Measurements from ENCODE around the gene RSPO4.
A peak's percentile ranks its signal among the peaks of the same experiment; 100 is the strongest.

RSPO4 gene

GRCh38 chr20:967796-968742 lies 34.0 kb downstream of the RSPO4 start:
- no peak for DNase-seq (ENCODE audit: low spot score)

- no peak for DNase-seq (ENCODE audit: low spot score)
Measured at GRCh38 chr20:965956-966355, 36.2 kb downstream of the RSPO4 start.

DNA sequence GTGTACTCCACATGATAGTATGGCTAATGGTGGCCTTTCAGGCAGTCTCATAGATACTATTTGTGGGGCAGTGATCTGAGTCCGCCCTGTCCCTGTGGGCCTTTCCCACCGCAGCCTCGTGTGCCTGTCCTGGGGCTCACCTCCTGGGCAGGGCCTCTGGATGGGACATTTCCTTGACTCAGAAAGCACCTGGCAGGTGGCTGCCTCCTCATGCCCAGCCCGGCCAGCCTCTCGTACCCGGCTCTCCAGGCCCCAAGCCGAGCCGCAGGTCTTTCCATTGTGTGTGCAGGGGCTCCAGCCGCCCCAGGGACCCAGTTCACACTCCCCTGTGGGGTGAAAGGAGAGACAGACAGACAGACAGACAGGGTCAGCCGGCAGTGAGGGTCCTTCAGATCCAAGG lies 38.3 kb downstream of the RSPO4 start:
- no peak for DNase-seq (ENCODE audit: low spot score)

GRCh38 chr20:962683-963082 lies 39.4 kb downstream of the RSPO4 start:
- DNase-seq (ENCODE audit: low spot score), result no peak

DNA sequence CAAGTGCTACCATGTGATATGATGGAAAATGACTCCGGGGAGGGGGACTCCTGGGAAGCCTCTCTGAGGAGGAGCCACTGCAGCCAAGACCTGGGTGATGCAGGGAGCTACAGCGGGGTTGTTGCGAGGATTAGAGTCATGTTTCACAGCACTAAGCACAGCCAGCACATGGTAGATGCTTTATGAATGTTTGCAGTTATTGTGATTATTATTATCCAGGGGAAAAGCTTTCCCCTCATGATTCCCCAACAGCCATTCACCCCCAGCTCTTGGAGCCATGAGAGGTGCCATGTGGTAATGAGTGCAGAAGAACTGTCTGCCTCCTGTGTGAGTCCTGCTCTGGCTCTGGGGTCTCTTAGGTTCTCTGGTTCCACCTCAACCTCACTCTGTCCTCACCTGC lies 39.9 kb downstream of the RSPO4 start:
- no peak for DNase-seq (ENCODE audit: low spot score)

DNA sequence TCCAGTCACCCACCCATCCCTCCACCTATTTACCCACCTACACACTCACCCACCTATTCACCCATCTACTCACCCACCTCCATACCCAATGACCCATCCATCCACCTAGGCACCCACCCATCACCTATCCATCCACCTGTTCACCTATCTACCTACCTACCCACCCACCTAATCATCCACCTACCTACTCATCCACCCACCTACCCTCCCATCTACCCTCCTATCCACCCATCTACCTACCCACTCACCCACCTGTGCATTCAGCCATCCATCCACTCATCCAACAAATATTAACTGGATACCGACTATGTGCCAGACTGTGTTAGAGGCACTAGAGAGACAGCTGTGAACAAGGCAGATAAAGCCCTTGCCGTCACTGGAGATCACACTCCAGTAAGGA lies 40.3 kb downstream of the RSPO4 start:
- DNase-seq (ENCODE audit: low spot score), result no peak

- DNase-seq (ENCODE audit: low spot score), result no peak
Measured at GRCh38 chr20:959996-960615, 42.0 kb downstream of the RSPO4 start.

GRCh38 chr20:958936-959815 lies 42.9 kb downstream of the RSPO4 start:
- no peak for DNase-seq (ENCODE audit: low spot score)

DNA sequence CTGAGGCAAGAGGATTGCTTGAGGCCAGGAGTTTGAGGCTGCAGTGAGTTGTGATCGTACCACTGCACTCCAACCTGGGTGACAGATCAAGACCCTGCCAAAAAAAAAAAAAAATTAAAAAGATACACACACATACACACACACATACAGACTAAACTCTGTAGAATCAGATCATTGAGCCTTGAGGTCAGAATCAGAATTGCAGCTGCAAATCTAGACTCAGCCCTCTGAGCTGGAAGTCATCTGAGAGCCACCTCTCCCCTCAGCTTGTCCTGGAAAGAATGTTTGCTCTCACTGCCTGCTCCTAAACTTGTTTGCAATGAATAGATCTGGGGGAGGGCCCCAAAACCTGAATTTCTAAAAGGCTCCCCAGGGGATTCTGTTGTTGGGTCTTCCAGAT lies 44.6 kb downstream of the RSPO4 start:
- DNase-seq (ENCODE audit: low spot score), result no peak

DNA sequence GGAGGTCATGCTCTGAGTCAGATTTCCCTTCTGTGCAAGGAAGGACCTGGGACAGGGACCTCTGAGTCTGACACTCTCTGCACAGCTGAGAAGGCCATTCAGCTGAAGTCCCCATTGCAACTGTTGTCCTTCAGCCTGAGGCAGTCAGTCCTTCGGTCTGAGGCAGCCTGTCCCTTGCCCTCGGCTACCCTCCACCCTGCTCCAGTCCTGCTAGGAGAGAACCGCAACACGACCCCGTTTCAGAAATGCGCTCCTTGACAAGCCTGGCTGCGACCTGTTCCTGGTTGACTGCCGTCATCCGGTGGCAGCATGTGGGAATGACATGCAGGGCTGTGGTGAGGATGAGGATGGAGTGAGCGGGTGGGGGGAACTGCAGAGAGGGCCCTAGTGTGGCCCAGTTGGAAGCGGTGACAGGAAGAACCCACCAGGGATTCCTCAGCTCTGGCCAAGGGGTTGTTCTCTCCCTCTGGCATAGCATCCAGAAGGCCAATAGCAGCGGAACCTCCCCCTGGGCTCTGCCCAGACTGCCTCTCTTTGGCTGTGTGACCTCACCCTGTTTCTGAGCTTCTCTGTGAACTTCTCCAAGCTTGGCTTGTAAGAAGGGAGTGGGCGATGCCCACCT lies 45.7 kb downstream of the RSPO4 start:
- peak; percentile 41 for DNase-seq (ENCODE audit: low spot score)

- no peak for DNase-seq (ENCODE audit: low spot score)
Measured at GRCh38 chr20:955656-956055, 46.5 kb downstream of the RSPO4 start.

GRCh38 chr20:955111-955510 lies 47.0 kb downstream of the RSPO4 start:
- DNase-seq (ENCODE audit: low spot score), result no peak

DNA sequence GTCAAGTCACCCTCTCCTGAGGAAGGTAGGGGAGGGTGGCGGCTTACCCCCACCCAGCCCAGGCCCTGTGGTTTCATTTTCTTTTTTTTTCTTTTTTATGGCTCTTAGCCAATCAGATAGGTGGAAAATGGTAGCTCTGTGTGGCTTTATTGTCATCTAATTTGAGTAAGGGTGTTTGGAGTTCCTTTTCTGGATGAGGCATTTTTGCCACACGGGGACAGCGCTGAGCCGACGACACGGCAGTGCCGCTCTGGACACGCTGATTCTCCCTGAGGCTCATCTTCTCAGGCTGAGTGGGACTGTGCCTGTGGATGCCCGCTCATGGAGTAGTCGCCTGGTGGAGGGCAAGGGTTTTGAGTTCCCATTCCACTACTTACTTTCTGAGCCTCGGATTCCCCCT lies 48.4 kb downstream of the RSPO4 start:
- DNase-seq (ENCODE audit: low spot score), result no peak

DNA sequence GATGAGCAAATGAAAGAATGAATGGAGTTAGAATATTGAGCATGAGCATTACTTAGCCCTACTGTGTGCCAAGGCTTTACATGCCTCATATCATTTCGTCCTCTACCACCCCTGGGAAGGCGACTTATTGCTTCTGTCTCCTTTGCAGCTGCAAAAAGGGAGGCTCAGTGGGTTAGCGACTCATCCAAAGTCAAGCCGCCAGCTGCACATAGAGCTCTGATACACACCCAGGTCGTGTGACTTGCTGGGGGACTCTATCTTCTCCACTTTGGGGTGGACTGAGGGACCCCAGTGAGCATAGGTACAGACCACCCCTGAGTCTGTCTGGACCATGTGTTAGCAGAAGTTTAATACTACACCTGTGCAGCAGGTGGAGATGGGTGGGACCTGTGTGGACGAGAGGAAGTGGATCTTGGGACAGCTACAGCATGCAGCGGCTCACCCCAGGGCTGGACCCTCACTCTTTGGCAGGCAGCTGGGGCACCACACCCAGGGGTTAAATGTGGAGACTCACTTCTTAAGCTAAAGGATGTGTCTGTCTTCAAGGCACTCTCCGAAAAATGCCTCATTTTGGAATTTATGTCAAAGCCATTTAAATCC lies 49.8 kb downstream of the RSPO4 start:
- DNase-seq (ENCODE audit: low spot score), result no peak

GRCh38 chr20:951384-952169 lies 50.5 kb downstream of the RSPO4 start:
- no peak for DNase-seq (ENCODE audit: low spot score)

DNA sequence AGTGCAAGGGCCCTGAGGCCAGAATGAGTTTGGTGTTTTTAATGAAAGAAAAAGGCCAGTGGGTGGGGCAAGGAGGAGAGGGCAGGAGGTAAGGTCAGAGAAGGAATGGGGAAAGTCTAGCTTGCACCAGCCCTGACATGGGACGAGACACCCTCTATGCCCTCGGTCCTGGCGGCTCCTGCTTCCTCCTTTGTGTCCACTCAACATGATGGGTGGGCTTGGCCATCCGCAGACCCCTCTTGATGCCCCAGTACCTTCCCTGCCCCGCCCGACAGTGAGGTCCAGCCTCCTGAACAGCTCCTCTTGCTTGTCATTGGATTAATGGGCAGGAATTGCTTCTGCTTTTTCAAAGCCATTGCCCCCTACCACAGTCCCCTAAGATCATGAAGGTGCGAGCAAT lies 52.4 kb downstream of the RSPO4 start:
- no peak for DNase-seq (ENCODE audit: low spot score)

DNA sequence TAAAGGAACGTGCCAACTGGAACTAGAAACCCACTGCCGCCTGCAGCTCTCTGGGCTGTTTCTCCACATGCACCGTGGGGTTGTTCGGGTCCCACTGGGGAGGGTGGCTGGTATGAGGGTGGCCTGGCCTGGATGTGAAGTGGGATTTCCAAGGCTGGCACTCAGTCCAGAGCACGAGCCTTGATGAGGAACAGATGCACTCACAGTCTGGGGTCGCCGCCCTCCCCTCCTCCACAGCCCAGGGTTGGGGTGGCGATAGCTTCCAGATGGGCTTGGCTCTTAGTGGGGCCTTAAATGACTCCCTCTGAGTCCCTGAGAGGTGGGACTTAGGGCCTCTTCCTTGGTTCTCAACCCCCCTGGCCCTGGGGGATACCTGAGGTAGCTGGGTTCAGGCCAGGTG lies 55.3 kb downstream of the RSPO4 start:
- DNase-seq (ENCODE audit: low spot score), result no peak

- DNase-seq (ENCODE audit: low spot score), result no peak
Measured at GRCh38 chr20:945841-946240, 56.3 kb downstream of the RSPO4 start.

GRCh38 chr20:944774-945410 lies 57.2 kb downstream of the RSPO4 start:
- no peak for DNase-seq (ENCODE audit: low spot score)

GRCh38 chr20:944148-944547 lies 58.0 kb downstream of the RSPO4 start:
- DNase-seq (ENCODE audit: low spot score), result no peak
